ENCODE data around the gene WFDC1.

The WFDC1 gene

DNA sequence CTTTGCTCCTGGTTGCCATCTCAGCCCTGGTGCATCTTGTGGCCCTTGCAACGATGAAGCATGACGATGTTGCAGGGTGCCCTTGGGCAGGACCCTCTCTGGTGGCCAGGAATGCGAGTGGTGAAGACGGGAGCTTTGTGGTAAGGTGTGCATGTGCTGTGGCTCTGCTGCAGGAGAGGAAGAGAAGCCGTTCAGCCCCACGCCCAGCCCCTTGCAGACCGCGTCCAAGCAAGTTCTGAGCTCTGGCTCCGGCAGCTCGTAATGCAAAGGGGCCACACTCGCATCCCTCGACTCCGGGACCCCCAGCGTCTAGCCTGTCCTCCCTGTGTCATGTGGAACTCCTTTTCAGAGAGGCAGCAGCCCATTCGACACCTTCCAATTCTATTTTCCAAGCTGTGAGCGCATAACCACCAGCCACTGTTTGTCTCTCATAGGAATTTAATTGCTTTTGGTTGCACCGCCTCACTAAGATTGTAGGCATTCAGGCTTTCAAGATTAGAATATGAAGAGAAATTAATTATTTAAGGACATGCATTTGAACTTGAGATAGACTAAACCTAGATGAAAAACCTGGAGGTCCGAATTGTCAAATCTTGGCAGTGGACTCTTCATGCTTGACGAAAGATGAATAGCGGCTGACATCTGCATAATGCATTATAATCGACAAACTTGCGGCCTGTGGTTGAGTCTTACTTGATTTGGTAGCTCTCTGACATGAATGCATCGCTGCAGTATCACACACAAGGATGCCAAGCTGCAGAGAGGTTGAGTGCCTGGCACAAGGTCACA, 33.7 kb upstream of the WFDC1 start:
- Mint-ChIP-seq H3K27me3 (ENCODE audit: low read depth, poor library complexity) (peaks cover 32% of the 10 kb centered on the region), H3K4me1 (peaks cover 18% of the 10 kb centered on the region)

DNA sequence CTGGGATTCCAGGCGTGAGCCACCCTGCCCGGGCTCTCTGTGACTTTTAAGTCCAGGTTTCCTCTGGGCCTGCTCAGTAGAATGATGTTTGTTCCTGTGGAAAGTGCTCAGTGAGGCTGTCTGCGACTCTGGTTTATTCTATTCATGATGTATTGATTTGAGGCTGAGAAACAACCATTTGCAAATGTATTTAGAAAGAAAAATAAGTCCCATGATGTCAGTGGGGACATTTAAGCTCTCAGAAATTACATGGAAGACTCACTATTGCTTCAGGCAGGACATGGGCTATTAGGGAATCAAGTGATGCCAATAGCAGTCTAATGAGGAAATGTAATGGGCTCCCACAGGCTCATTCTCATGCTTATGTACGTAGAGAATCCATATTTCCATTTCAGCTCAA, 32.6 kb upstream of the WFDC1 start:
- TF ChIP-seq, protein P1, sequence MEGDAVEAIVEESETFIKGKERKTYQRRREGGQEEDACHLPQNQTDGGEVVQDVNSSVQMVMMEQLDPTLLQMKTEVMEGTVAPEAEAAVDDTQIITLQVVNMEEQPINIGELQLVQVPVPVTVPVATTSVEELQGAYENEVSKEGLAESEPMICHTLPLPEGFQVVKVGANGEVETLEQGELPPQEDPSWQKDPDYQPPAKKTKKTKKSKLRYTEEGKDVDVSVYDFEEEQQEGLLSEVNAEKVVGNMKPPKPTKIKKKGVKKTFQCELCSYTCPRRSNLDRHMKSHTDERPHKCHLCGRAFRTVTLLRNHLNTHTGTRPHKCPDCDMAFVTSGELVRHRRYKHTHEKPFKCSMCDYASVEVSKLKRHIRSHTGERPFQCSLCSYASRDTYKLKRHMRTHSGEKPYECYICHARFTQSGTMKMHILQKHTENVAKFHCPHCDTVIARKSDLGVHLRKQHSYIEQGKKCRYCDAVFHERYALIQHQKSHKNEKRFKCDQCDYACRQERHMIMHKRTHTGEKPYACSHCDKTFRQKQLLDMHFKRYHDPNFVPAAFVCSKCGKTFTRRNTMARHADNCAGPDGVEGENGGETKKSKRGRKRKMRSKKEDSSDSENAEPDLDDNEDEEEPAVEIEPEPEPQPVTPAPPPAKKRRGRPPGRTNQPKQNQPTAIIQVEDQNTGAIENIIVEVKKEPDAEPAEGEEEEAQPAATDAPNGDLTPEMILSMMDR (IDR thresholded peaks at IDR 0.05) = no peak
- H3K4me3 Mint-ChIP-seq = no peak overlapping the region
- H3K36me3 Mint-ChIP-seq (ENCODE audit: low read depth) = no peaks in the 10 kb centered on the region
- peaks cover 25% of the 10 kb centered on the region for H3K4me1 Mint-ChIP-seq
- H3K27me3 Mint-ChIP-seq (ENCODE audit: low read depth, poor library complexity) = peaks cover 28% of the 10 kb centered on the region
- H3K9me3 Mint-ChIP-seq = peaks cover 9% of the 10 kb centered on the region
- no peak overlapping the region for H3K27ac Mint-ChIP-seq
- DNase-seq = no peak

More for the DNA sequence above, 33.7 kb upstream of the WFDC1 start:
- TF ChIP-seq, protein P1 (IDR thresholded peaks at IDR 0.05) = no peak
- DNase-seq = no peak
- no peak overlapping the region for H3K4me3 Mint-ChIP-seq
- no peak overlapping the region for H3K27ac Mint-ChIP-seq
- H3K9me3 Mint-ChIP-seq = peaks cover 9% of the 10 kb centered on the region
- no peaks in the 10 kb centered on the region for H3K36me3 Mint-ChIP-seq (ENCODE audit: low read depth)

DNA sequence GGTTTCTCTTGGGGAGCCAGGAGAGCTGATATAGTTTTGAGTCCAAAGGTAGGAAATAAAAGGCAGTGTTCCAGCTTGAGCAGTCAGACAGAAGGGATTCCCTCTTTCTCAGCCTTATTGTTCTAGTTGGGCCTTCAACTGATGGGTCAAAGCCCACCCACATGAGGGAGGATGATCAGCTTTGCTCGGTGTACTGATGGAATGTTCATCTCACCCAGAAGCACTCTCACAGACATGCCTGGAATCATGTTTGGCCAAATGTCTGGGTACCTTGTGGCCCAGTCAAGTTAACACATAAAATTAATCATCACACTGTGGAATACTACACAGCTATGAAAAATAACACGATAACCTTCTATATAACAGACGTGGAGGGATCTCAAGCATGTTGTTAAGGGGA, 31.7 kb upstream of the WFDC1 start:
- Mint-ChIP-seq H3K27me3 (ENCODE audit: low read depth, poor library complexity) (peaks cover 28% of the 10 kb centered on the region), H3K27ac (no peak overlapping the region), H3K4me3 (no peak overlapping the region), H3K36me3 (ENCODE audit: low read depth) (no peaks in the 10 kb centered on the region), H3K9me3 (peaks cover 9% of the 10 kb centered on the region), H3K4me1 (peaks cover 30% of the 10 kb centered on the region)
- no peak for DNase-seq
- TF ChIP-seq, protein P1 (IDR thresholded peaks at IDR 0.05) = no peak

DNA sequence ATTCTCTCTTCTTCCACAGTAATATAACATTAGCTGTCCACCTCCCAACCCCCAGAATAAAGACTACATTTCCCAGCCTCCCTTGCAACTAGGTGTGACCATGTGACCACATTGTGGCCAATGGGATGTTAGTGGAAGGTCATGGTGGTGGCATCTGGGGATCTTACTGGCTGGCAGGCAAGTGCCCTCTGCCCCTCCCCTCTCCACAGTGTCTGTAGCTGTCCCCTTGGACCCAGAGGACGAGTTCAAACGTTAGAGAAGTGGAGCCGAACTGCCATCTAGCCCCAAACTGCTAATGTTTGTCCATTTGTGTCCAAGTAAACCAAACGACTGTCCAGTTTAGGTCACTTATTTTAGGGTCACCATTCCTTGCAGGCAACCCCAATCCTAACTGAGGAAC, 28.2 kb upstream of the WFDC1 start:
- Mint-ChIP-seq H3K27me3 (ENCODE audit: low read depth, poor library complexity) (peaks cover 20% of the 10 kb centered on the region), H3K4me3 (no peak overlapping the region), H3K4me1 (peaks cover 26% of the 10 kb centered on the region), H3K9me3 (no peaks in the 10 kb centered on the region), H3K27ac (no peak overlapping the region), H3K36me3 (ENCODE audit: low read depth) (no peaks in the 10 kb centered on the region)
- TF ChIP-seq, protein P1 (IDR thresholded peaks at IDR 0.05) = no peak
- DNase-seq = peak; percentile 69

DNA sequence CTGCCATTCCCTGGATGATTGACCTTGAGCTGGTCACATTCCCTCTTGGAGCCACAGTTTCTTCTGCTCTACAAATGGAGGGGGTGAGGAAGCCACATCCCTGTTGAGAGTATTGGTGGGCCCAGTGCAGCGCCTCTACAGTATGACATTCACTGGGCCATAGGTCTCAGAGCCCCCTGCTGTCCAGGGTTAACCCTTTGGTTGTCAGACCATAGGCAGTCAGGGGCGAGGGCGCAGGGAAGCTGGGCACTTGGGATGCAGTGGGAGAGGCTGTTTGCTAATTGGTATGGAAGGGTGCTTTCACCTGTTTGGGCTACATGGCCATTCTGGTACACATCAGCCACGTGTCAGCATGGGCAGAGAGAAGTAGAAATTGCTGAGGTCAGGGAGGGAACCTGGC, 27.3 kb upstream of the WFDC1 start:
- no peak for DNase-seq
- Mint-ChIP-seq H3K4me1 (peaks cover 26% of the 10 kb centered on the region), H3K4me3 (no peak overlapping the region), H3K27ac (no peak overlapping the region), H3K36me3 (ENCODE audit: low read depth) (no peaks in the 10 kb centered on the region), H3K27me3 (ENCODE audit: low read depth, poor library complexity) (peaks cover 20% of the 10 kb centered on the region), H3K9me3 (no peaks in the 10 kb centered on the region)
- TF ChIP-seq, protein P1 (IDR thresholded peaks at IDR 0.05) = no peak
